ENCODE measurements around the gene TIMM50.

The TIMM50 gene

GRCh38 chr19:39539165-39539517 is 58.5 kb downstream of the TIMM50 start:
- DNase-seq, result peak; percentile 53

DNA sequence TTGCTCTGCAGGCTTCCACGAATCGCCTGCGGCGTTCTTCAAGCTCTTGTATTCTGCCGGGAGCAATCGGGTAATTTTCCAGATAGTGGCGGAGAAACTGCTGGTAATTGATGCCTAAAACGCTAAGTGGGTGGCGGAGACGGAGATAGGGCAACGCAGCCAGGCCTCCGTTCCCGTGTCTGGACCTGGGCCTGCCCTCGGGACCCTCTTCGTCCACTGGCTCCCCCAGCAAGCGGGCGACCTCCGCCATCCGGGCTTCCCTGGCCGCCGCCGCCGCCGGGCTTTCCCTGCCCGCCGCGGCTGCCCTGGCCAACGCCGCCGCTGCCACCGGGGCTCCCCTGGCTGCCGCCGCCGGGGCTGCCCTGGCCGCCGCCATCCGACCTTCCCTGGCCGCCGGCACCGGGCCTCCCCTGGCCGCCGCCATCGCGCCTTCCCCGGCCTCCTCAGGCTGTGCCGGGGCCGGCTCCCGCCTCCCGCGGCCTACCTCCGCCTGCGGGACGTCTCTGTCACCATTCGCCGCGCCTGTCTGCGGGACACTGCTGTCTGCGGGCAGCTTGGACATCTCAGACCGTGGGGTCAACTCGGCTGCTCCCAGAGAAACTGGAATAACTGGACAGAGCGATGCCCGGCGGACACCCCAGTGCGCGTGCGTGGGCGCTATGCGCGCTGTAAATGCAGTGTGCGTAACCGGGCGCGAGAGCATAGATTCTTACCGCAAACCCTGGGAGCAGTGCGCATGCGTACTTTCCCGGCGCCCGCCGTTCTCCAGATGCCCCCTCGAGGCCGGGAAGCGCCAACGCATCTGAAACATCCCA is 59.1 kb downstream of the TIMM50 start, which contains the start of gene EID2:
Gene EID2, minus strand, starts transcription at position 644 of the 815 bp plus-strand sequence. Its CDS starts 82 bp downstream, at position 562.
- peak; percentile 91 for DNase-seq

DNA sequence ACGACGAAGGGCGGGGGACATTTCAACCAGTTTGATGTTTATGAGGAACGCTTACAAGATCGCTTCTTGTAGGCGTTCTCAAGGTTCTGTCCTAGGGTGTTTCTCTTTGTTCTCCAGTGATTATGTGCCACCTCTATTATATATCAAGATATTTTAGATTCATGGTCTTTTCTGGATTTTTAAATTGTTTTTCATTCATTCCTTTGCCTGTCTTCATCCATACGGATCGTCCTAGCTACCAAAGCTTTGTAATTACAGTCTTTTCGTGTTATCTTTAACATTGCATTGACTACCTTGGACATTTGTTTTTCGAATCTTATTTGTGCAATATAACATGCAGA is 59.7 kb downstream of the TIMM50 start:
- no peak for DNase-seq
